MV-4-11 (cell line): ENCODE data around the gene RTKN.

Experiments
- DNase-seq: peaks from one replicate; lab custom pipeline; 2025; lab: John Stamatoyannopoulos, UW

RTKN gene

GRCh38 chr2:74416778-74417177 lies 25.0 kb downstream of the RTKN start:
- no peak for DNase-seq

GRCh38 chr2:74415762-74416395 lies 25.9 kb downstream of the RTKN start:
- DNase-seq, result no peak

GRCh38 chr2:74414881-74415761 lies 26.6 kb downstream of the RTKN start:
- DNase-seq, result no peak

GRCh38 chr2:74414441-74414840 lies 27.3 kb downstream of the RTKN start:
- DNase-seq, result no peak

- DNase-seq, result peak; percentile 12
Observed at GRCh38 chr2:74413001-74413698, 28.6 kb downstream of the RTKN start.

- no peak for DNase-seq
Observed at GRCh38 chr2:74407682-74408081, 34.1 kb downstream of the RTKN start.

- DNase-seq, result no peak
Observed at GRCh38 chr2:74406035-74406434, 35.7 kb downstream of the RTKN start.

- no peak for DNase-seq
Observed at GRCh38 chr2:74401891-74402290, 39.8 kb downstream of the RTKN start.

- peak; percentile 31 for DNase-seq
Observed at GRCh38 chr2:74399785-74400184, 42.0 kb downstream of the RTKN start.

- DNase-seq, result no peak
Observed at GRCh38 chr2:74396149-74396548, 45.6 kb downstream of the RTKN start.

GRCh38 chr2:74393525-74393924 lies 48.2 kb downstream of the RTKN start:
- DNase-seq, result no peak

- no peak for DNase-seq
Observed at GRCh38 chr2:74392449-74392743, 49.3 kb downstream of the RTKN start.

- peak; percentile 85 for DNase-seq
Observed at GRCh38 chr2:74391580-74392448, 49.9 kb downstream of the RTKN start.

GRCh38 chr2:74391209-74391579 lies 50.5 kb downstream of the RTKN start:
- DNase-seq, result peak; percentile 15

GRCh38 chr2:74390606-74391005 lies 51.1 kb downstream of the RTKN start:
- no peak for DNase-seq

- peak; percentile 6 for DNase-seq
Observed at GRCh38 chr2:74387346-74387745, 54.4 kb downstream of the RTKN start.

GRCh38 chr2:74385396-74385795 lies 56.3 kb downstream of the RTKN start:
- DNase-seq, result peak; percentile 73

- no peak for DNase-seq
Observed at GRCh38 chr2:74384051-74384450, 57.7 kb downstream of the RTKN start.

- DNase-seq, result no peak
Observed at GRCh38 chr2:74383254-74383653, 58.5 kb downstream of the RTKN start.

- DNase-seq, result no peak
Observed at GRCh38 chr2:74381751-74382150, 60.0 kb downstream of the RTKN start.

GRCh38 chr2:74379851-74380789 lies 61.6 kb downstream of the RTKN start, which contains the start of gene DCTN1:
TSS of gene DCTN1 (minus strand) at chr2:74380311. CDS start at chr2:74380037, 274 bp downstream.
- no peak for DNase-seq
